Tibial nerve (tissue), 4 donors: ENCODE measurements around the gene PIEZO1.

ENCODE experiments used
- EP300 ChIP-seq, 2 donors: sonication (generic); formaldehyde crosslinking; IDR thresholded peaks; one replicate each; pipeline ENCODE4 v1.6.1; 2017; ENCODE audit warnings: antibody characterized with exemption in 2 of 2, mild to moderate bottlenecking in 1 of 2
- POLR2A ChIP-seq, 2 donors: fragments of 450-650 bp; IDR thresholded peaks; one replicate each; pipeline ENCODE4 v1.6.1; 2017; ENCODE audit warnings: antibody characterized with exemption in 2 of 2, mild to moderate bottlenecking in 2 of 2, moderate library complexity in 2 of 2
- TF ChIP-seq, protein P1 (sequence below), 5 experiments: fragments of 200-600 bp in 3 of 5; fragments of 450-650 bp in 2 of 5; sonication (generic) in 3 of 5; IDR thresholded peaks; one replicate each; pipeline ENCODE4 v1.5.1; 2016 to 2019; ENCODE audit warnings: antibody characterized with exemption in 5 of 5, mild to moderate bottlenecking in 3 of 5, moderate library complexity in 2 of 5

DNA sequence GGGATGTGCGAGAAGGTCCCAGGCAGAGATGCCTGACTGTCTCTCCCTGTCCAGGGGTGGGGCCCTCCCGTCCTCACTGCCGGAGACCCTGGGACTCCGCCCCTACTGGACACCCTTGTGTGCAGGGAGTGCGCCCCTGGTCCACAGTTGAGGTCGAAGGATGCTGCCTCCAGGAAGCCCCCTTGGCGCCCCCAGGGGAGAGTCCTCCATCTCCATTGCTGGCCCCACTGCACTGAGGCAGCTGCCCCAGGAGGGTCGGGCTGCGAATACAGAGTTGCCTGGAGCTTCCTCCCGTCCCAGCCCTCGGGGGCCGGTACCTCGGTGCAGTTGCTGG lies 52.1 kb downstream of the PIEZO1 start:
- TF ChIP-seq, protein P1, sequence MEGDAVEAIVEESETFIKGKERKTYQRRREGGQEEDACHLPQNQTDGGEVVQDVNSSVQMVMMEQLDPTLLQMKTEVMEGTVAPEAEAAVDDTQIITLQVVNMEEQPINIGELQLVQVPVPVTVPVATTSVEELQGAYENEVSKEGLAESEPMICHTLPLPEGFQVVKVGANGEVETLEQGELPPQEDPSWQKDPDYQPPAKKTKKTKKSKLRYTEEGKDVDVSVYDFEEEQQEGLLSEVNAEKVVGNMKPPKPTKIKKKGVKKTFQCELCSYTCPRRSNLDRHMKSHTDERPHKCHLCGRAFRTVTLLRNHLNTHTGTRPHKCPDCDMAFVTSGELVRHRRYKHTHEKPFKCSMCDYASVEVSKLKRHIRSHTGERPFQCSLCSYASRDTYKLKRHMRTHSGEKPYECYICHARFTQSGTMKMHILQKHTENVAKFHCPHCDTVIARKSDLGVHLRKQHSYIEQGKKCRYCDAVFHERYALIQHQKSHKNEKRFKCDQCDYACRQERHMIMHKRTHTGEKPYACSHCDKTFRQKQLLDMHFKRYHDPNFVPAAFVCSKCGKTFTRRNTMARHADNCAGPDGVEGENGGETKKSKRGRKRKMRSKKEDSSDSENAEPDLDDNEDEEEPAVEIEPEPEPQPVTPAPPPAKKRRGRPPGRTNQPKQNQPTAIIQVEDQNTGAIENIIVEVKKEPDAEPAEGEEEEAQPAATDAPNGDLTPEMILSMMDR (IDR thresholded peaks at IDR 0.05), result no peak
- no peak for TF ChIP-seq POLR2A (IDR thresholded peaks at IDR 0.05)
- TF ChIP-seq EP300 (IDR thresholded peaks at IDR 0.05), result no peak
